HG02840 (cell line): Measurements from ENCODE around the gene EFR3B.

Source experiments
- ATAC-seq: cut with Tn5 transposase; IDR thresholded peaks from one replicate; pipeline ENCODE4 v1.9.1; 2021; ENCODE audit warnings: mild to moderate bottlenecking, moderate library complexity, moderate number of reproducible peaks; ENCODE audit not compliant: unreplicated experiment, low FRiP score

Gene EFR3B

DNA sequence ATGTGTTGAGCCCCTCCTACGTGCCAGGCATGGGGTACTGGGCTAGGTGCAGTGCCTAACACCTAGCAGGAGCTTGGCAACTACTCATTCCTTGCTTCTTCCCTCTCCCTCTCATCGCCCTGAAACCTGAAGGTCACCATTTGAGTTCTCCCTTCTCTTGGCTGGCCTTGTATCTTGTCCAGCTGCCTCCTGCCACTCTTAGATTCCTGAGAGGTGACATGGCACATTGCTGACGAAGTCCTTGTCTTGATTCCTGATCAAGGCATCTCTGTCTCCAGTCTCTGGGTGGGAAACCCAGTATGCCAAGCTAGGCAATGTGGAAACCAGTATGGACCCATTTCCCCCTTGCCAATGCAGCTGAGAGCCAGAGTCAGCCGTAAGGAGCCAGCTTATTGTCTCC, 9.0 kb upstream of the EFR3B start:
- ATAC-seq, result no peak

DNA sequence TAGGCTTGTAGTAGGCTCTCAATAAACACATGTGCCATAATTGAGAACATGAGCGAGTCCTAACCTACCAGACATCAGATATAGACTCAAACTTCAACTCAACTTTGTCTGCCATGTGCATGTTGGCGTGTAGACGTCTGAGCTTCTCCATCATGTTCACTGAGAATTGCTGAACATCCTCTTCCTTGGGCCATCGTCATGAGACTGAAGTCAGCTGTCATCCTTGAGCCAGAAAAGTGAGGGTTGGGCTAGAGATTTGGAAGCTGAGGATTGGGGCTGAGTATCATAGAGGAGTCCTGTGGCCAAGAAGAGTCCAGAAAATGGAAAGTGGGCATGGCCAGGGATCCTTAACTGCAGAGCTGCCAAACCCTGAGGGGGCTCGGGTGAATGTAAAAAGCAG, 7.8 kb upstream of the EFR3B start:
- ATAC-seq, result no peak

DNA sequence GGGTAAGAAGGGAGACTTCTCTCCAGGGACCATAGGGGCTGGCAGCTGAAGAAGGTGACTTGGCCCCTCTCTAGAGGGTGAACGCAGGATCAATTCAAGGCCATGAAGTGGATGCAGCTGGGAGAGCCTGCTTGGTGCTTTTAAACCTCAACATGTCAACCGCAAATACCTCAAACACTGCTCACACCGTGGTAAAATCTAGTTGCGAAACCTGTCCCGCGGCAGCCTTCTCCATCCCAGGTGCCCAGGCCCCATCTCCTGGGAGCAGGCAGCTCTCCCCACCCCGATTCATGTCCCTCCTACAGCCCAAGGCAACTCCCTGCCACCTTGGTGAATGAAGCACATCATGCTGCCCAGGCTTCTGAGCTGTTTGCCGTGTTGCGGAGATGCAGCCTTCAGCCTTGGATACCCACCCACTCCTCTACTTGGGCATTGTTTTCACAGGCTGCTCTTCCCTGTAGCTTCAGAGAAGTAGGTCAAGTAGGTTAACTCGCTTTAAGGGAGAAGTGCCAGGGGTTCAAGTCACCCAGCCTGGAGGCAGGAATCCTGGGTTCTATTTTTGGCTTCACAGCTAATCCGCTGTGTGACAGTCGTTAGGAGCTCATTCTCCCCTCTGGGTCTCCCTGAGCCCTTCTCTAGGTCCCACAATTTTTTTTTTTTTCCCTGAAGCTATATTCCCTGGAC, 6.2 kb upstream of the EFR3B start:
- ATAC-seq, result no peak

DNA sequence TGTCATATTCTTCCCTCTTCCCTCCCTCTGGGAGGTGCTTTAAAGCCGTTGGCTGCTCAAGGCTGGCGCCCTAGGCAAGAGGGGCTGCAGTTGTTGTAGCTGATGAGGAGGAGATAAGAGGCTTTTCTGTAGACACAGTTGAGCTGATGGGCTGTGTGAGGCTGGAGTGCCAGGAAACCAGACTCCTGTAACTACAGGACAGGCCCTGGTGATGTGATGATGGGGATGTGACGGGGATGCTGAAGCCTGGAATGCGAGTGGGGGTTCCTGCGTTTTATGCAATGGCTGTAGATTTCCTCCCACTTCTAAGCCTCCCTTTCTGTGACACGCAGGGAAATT, 5.7 kb upstream of the EFR3B start:
- no peak for ATAC-seq

DNA sequence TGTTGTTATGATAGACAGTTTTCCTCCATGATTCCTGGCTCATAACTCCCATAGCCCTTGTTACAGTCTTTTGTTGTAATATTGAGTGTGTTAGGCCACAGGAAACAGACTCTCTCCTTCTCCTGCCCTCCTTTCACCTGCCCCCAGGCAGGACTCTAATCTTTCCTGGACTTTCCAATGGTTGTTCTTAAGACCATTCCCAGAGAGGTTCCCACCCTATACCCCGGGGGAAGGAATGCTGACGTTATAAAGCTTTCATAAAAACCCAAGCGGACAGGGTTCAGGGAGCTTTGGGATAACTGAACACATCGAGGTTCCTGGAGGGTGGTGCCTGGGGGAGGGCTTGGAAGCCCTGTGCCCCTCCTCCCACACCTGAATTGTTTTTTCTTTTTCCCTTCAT, 2.8 kb upstream of the EFR3B start:
- no peak for ATAC-seq

DNA sequence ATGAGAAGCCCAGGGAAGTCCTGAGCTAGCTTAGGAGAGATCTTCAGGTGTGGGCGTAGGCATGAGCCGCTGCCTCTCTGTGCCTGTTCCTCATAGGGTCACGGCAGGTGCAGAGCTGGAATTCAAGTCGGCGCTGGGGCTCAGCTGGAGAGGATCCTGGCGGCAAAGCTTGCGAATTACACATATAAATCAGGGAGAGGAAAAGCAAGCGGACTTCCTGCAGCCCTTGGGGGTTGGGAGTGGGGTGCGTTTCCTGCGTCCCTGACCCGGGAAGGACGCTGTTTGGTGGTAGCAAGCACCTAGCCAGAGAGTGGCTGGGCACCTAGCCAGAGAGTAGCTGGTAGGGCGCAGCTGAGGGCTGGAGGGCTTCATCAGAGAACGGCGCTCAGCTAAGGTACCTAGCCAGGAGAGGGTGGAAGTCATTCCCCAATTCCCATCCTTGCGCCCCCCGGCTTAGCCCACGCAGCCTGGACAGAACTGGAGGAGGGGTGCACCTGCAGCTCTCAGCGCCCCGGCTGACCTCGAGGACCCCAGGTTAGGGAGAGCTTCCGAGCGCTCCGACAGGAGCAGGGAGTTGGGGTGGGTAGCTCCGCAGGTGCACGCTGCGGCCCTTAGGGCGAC, 459 bp upstream of the EFR3B start:
- peak; percentile 3 for ATAC-seq

DNA sequence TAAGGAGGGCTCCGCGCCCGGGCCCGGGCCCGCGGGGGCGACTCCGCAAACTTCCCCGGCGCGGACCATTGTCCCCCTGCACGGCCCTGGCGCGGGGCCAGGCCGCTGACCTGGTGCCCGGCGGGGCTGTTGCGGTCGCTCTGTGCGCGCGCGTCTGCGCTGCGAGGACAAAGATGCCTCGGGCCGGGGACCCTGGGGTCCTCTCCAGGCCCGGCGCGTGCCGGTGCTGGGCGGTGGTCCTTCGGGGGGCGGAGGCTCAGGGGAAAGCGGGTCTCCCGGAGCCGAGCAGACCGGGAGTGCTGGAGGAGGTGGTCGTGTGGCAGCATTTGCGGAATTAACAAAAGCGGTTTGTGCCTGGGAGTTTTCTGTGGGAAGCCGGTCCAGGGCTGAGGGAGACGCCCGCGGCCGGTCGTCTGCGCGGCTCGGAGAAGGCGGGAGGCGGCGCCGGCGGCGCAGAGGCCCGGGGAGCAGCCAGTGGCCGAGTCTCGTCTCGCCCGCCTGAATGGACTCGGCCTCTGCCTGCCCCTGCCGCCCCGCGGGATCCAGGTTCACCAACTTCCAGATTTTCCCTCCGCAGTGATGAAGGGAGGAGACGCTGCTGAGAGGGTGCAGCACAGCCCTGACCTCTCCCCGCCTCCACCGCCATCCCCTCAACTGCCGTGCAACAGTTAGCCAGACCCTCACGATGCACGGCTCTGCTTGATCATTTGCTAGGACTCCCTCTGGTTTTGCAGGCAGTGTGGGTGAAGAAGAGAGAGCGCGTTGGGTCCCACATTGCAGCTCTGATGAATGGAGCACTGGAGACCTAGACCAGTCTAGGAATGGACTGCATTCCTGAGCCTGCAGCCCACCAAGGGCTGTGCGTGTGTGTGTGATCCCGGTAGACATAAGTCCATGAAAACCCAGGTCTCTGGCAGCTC, 705 bp downstream of the EFR3B start:
- no peak for ATAC-seq

DNA sequence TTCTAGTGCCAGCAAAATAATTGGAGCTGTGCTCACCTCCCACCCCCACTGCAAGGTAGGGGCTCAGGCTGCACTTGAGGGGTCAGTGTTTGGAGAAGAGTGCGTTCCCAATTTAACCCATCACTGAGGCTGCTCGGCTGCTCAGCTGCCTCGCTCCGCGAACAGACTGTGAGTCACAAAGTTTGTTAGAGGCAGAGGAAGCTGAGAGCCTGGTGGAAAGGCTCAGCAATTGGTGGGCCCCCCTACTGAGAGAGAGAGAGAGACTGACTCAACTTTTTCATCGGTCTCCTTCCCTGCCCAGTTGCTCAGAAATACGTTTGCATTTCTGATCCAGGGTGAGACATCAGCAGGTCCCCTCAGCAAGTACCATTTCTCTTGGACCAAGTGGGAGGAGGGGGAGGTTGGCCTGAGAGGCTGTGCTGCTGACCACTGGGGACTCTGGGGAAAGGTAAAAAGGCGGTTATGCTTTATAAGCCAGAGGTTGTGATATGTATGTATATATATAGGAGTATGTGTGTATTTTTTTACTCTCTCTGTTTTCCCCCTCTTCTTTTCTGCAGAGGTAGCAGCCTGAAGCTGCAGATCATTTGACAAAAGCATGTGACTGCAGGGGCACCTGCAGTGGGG, 1.5 kb downstream of the EFR3B start:
- no peak for ATAC-seq

DNA sequence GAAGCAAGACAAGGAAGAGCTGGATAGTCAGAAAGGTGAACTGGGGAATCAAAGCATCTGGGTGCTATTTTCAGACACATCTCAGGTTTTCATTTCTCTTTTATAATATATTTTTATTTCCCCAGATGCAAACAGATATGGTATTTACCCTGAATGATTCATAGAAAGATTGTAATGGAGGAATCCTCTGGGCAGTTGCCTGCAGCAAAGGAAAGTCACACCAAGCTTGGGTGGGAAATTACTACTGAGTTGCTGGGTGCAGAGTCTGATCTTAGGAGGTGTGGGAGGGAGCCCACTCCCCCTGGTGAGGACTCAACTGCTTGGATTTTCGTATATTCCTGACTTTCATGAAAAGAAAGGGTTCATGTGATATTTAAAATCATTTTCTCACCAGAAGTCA, 2.1 kb downstream of the EFR3B start:
- ATAC-seq, result no peak

DNA sequence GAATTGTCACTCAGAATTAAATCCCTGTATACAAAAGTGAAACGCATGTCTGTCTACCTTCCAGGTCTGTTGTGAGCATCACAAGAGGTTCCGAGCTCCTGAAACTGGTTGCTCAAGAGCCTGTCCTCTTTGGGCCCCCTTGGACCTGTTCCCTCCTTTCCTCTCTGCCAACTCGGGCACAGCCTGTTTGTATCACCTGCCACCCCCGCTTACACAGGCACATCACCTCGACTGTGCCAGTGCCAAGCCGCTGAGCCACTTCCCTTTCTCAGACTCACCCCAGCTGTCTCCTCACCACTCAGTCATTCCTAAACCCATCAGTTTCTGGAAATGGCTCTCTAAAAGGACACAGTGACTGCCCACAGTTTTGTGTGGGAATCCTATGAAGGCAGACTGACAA, 3.1 kb downstream of the EFR3B start:
- ATAC-seq, result no peak

DNA sequence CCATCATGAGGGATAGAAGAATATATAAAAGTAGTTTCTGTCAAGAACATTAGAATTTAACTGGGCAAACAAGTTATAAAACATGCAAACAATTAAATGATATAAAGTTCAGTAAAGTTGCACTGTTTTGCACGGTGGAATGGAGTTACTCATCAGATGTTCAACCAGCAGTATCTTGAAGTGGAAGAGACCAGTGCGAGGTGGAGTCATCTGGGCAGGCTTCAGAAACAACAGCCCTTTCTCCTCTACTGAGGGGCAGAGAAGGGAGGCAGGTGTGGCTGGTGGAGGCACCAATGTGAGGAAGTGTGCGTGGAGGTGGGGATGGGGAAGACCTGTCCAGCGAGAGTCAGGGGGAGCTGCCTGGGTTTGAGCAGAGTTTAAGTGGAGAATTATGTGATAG, 7.5 kb downstream of the EFR3B start:
- ATAC-seq, result no peak

DNA sequence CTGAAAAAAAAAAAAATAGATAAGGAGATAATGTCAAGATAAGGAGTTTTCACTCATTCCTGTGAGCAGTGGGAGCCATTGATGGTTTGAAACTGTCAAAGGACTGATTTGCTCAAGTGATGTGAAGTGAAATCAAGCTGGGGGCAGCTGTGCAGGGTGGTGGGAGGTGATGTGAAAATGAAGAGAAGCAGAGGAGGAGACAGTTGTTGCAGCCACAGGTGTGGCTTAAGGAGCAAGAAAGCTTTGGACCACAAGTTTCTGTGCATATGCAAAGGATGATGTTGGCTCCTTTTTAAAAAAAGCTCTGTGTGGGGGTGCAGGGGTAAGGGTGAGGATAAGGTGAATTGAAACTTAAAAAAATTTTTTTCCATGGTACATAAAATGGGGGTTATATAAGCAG, 8.3 kb downstream of the EFR3B start:
- no peak for ATAC-seq

DNA sequence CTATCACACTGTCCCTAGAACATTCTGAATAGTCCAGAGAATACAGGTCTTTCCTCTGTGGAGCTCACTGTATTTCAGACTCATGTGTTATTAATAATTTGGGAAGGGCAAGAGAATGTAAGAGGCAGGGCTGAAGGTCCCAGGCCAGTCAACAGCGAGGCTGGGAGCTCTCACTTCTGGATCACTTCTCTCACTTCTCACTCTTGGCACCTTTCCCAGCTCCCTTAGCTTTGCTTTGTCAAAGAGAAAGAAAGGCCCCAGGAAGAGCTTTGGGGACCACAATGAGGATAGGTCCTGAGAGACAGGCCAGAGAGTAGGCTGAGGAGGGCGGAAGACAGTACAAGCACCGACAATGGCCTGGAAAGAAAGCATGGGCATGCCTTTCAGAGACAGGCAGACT, 11.2 kb downstream of the EFR3B start:
- ATAC-seq, result no peak

DNA sequence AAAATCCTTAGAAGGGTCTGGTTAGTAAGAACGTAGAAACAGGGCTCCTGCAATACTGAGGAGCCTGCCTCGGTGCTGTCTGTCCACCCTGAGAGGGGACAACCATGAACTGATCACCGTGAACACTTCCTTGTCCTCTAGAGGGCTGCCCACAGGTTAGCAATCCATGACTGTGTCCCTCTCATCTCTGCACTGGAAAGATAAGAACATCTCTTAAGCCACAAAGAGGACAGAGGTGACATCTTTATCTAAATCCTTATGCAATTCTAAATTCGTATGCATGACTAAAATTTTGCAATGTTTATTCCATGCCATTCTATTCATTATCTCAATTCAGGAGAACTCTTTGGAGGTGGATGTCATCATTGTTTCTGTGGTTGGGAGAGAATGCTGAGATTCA, 12.8 kb downstream of the EFR3B start:
- no peak for ATAC-seq

DNA sequence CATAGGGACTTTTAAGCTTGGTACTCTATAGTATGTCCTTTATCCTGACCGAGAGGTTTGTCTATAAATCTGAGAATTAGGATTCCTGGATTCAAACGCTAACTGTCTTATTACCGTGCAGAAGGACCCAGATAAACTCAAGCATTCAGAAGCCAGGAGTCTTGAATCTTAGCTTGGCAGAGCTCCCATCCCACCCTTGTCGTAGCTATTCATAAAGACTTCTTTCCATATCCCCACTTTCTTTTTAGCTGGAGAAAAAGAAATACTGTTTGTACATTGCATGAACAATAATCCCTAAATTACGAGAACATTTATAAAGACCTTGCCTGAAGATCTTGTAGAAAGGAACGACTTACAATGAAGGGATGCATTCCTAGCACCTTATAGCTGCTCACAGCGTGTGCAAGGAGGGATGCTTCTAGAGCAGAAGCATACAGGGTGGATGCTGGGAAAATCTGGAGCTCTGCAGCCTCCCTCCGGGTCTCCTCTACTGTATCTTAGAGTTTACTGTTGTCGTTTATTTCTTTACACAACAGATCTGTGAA, 13.6 kb downstream of the EFR3B start:
- ATAC-seq, result no peak

DNA sequence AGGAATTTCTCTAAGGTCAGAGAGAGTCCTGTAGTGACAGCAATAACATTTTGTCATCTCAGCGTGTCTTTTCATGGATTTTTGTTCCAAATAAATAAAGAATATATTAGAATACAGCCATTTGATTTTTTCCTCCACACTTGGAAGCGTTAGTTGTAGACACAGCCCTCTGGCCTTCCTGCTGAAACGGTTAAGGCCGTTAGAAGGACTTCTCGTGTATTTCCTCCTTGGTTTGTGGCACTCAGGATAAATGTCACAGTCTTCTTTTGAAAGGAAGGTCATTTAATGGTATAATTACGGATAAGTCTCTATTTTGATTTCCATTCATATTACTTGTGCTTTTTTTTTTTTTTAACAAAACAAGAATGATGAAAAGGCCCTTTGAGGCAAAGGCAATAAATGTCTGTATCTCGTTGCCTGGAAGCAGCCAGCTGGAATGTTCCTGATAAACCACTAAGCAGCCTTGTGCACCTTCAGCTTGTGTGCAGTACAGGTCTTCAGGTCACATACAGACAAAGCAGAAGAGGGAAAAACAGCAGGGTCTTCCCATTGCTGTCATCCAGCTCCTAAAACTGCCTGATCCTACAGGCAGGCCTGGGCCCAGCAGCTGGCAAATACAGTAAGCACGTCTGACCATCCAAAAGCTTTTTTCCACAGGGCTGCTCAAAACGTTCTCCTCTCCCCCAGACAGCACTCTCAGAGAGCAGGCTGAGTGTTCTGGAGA, 14.4 kb downstream of the EFR3B start:
- no peak for ATAC-seq

DNA sequence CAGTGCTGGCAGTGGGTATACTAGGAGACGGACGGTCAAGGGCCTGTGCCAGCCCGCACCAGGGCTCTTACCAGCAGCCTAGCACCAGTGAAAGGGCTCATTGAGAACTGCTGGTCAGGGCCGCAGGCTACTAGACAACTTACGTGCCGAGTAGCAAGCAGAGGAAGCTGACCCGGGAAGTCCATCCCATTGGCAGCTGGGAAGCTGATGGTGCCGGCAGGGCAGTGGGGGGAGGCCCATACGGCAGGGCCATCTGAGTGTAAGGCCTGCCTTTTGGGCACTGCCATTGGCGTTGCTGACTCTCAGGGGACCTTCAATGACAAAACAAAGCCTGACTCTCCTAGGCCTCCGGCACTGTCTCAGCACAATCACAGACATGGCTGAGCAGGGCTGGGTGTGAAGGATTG, 20.6 kb downstream of the EFR3B start:
- ATAC-seq, result no peak

DNA sequence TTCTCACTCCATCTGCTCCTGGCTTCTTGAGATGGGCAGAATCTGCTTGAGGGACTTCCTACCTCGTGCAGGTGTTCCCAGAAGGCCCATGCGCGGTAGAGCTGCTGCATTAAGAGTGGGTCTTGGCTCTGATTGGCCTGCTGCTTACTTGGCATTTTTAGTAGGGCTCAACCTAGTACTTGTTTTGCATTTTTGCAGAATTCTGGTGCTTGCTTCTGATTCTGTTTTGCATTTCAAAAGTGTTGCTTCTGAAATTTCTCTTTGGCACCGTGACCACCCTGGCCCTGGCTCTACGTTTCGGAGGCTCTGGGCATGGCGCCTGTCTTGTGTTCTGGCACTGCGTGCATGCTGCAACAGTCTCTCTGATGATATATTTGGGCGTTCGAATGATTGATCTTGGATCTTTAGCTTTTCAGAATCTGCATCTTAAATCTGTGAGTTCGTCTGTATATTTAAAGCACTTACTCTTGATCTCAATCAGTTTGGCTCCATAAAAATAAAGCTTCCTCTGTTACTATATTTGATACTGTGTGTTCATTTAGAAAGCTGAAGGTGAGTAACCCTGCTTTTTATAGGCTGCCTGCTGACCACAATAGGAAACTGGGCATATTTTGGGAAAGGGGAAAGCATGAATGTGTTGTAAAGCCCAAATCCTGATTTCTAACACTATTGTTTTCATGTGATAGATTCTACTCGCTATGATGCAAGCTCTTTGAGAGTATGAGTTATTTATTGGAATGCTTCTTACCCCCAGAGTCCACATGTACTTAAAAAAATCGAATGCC, 22.2 kb downstream of the EFR3B start:
- no peak for ATAC-seq

DNA sequence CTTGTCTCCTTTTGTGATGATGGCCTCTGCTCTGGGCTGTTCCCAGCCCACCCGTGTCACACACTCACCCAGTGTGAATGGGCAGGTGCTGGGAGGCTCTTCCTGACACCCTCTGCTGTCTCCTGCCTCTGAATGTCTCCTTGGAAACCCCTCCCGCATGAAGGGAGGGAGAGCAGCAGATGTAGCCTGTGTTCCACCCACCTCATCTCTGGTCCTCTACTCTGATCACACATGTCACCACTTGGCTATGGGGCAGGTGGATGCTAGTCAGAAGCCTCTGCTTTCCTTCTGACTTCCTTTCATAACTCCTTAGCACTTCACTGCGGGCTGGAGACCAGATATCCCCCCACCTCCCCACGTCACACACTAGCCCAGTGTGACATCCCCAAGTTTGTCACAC, 23.9 kb downstream of the EFR3B start:
- ATAC-seq, result no peak

DNA sequence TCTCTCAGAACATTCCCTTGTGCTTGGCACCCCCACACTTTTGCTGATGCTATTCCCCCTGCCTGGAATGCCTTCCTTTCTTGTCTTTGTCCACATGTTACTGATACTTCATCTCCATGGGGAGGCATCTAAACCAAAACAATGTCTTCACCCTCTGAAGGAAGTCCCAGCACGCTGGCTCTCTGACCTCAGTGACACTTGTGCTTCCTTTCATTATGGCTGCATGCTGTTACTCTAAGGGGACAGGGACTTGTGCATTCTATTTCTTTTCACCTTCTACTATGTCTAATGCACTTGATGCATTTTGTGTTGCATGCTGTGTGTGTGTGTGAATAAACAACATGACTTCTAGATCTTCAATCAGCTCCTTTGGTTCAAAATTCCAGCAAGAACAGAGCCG, 24.6 kb downstream of the EFR3B start:
- ATAC-seq, result no peak
